Esophagus (tissue), 2 donors: Measurements from ENCODE around the gene KLHDC8A. TPM values are rescaled to one million over a fixed set of nuclear protein-coding genes. Genes with fewer than 3 reads are reported as not detected.
A peak's percentile ranks its signal among the peaks of the same experiment; 100 is the strongest.

Experiments
- H3K27ac ChIP-seq, 2 donors: one replicate each; pipeline ENCODE4 v1.5.1; 2013; ENCODE audit warnings: low read depth in 2 of 2, mild to moderate bottlenecking in 2 of 2, inconsistent platforms in 1 of 2, low read length in 1 of 2, moderate library complexity in 1 of 2
- H3K27me3 ChIP-seq, 2 donors: one replicate each; pipeline ENCODE4 v1.6.1; 2013; ENCODE audit warnings: low read length in 2 of 2, control low read depth in 1 of 2, mild to moderate bottlenecking in 1 of 2; ENCODE audit not compliant: insufficient read depth in 2 of 2, control insufficient read depth in 1 of 2
- H3K36me3 ChIP-seq, 2 donors: one replicate each; pipeline ENCODE4 v1.6.1; 2013; ENCODE audit warnings: low read length in 1 of 2; ENCODE audit not compliant: control insufficient read depth in 2 of 2, insufficient read depth in 2 of 2
- H3K4me1 ChIP-seq, 2 donors: one replicate each; pipeline ENCODE4 v1.6.1; 2013; ENCODE audit warnings: low read length in 1 of 2; ENCODE audit not compliant: control insufficient read depth in 2 of 2, insufficient read depth in 2 of 2
- H3K4me3 ChIP-seq, 2 donors: one replicate each; pipeline ENCODE4 v1.5.1; 2013; ENCODE audit warnings: low read length in 2 of 2, mild to moderate bottlenecking in 2 of 2, low read depth in 1 of 2, moderate library complexity in 1 of 2
- H3K9me3 ChIP-seq, 2 donors: one replicate each; pipeline ENCODE4 v1.6.1; 2013; ENCODE audit warnings: mild to moderate bottlenecking in 2 of 2, low read depth in 1 of 2, low read length in 1 of 2, moderate library complexity in 1 of 2; ENCODE audit not compliant: control insufficient read depth in 2 of 2, insufficient read depth in 1 of 2
- WGBS, 2 donors: extraction: QIAGEN DNeasy Blood & Tissue Kit; methylation state at CpG; one replicate each; pipeline ENCODE4 v1.1.7; 2013; 5-methylcytosine and 5-hydroxymethylcytosine counted together
- polyA plus RNA-seq, 2 donors: library from polyadenylated mRNA; stranded (reverse); fragments of 200-250 nt; gene quantifications; one replicate each; pipeline ENCODE4 v1.2.3, GENCODE V29; 2013
- donor health status: healthy with polysubstance abuse.
- donor health status: Bipolar disorder and iron deficiency.

Gene KLHDC8A
- polyA plus RNA-seq, 2 donors, result 5.5 to 8.0 TPM

DNA sequence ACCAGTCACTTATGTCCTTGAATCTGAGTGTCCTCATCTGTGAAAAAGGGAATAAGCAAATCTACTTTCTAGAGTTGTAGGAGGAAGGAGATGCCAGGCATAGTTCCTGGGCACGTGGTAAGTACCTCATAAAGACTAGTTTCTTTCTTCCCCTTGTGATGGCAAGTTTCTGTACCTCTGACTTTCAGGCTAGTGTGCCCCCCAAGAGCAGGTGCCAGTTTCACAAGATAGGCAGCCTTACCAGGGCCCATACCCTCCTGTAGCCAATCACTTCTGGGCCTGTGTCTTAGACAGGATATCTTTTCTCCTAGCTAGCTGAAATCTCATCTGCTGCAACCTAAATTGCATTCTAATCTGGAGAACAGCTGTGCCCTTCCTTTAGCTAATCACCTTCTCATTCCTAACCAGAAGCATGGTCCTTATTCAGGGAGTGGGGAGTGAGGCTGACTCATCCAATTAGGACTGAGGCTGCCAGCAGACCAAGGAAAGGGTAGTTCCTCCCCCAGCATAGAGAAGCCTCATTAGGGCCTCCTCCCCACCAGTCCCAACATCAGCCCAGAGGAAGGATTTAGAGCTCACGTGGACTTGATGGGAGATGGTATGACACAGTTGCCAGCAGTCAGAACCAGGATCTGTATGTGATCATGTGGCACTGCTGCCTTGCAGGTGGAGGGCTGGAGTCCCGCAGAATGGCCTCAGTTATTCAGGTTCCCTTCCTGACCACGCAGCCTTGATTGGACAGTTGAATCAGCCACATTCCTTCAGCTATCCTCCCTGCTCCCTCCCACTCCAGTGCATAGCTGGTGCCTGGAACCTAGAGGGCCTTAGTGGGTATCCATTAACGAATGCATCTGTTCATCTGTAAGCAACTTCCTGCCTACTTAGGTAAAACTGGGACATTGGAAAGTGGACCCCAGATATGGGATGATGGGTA lies 7.9 kb downstream of the KLHDC8A start:
- H3K27ac ChIP-seq, result peak overlapping the region in 1 of 2 donors; percentile 85
- H3K27me3 ChIP-seq, result peaks cover 0 to 3% of the 10 kb centered on the region in 2 donors
- WGBS, 2 donors, result 68 to 72% methylated on average over 5 of the region's 5 CpGs
- H3K4me3 ChIP-seq, result no peak overlapping the region
- H3K9me3 ChIP-seq, result peaks cover 0 to 2% of the 10 kb centered on the region in 2 donors
- no peaks in the 10 kb centered on the region for H3K36me3 ChIP-seq
- H3K4me1 ChIP-seq, result peaks cover 7 to 13% of the 10 kb centered on the region in 2 donors

DNA sequence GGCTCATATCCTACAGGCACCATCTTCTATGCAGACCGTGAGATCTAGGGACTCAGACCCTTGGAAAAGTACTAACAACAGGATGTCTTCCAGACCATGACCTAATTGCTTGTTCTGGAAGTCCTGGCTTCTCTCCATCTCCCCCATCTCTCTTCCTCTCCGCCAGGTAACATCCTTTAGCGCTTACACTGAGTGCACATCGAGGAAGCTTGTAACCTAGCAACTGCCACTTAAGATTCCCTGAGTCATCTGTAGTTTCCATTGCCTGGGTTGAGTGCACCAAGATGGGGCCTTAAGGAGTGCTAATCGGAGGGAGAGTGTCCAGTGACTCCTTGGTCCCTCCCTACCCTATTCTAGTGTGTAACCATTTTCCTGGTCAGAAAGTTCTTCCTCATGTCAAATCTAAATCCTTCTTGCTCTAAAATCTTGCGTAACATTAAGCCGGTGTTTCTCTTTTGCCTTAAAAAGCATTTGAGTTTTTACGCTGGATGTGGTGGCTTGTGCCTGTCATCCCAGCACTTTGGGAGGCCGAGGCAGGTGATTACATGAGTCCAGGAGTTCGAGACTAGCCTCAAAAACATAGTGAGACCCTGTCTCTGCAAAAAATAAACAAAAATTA lies 9.7 kb downstream of the KLHDC8A start:
- no peak overlapping the region for H3K27ac ChIP-seq
- peaks cover 0 to 7% of the 10 kb centered on the region in 2 donors for H3K27me3 ChIP-seq
- H3K9me3 ChIP-seq, result peaks cover 0 to 2% of the 10 kb centered on the region in 2 donors
- H3K4me1 ChIP-seq, result peaks cover 8 to 14% of the 10 kb centered on the region in 2 donors
- H3K4me3 ChIP-seq, result no peak overlapping the region
- WGBS, 2 donors, result 81 to 85% methylated on average over 10 of the region's 10 CpGs
- H3K36me3 ChIP-seq, result no peaks in the 10 kb centered on the region

DNA sequence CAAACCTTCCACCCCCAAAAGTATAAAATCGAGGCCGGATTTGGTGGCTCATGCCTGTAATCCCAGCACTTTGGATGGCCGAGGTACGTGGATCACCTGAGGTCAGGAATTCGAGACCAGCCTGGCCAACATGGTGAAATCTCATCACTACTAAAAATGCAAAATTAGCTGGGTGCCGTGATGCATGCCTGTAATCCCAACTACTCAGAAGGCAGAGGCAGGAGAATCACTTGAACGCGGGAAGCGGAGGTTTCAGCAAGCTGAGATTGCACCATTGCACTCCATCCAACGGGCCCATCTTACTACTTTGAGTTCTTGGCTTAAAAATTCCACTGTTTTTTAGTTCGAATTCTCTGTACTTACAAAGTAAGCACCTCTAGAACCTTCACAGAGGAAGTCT lies 11.0 kb downstream of the KLHDC8A start:
- WGBS, 2 donors, result 89 to 90% methylated on average over 11 of the region's 11 CpGs
- H3K27ac ChIP-seq, result no peak overlapping the region
- H3K9me3 ChIP-seq, result peaks cover 0 to 2% of the 10 kb centered on the region in 2 donors
- H3K36me3 ChIP-seq, result no peaks in the 10 kb centered on the region
- H3K4me3 ChIP-seq, result no peak overlapping the region
- H3K4me1 ChIP-seq, result peaks cover 8 to 11% of the 10 kb centered on the region in 2 donors
- peaks cover 0 to 7% of the 10 kb centered on the region in 2 donors for H3K27me3 ChIP-seq

DNA sequence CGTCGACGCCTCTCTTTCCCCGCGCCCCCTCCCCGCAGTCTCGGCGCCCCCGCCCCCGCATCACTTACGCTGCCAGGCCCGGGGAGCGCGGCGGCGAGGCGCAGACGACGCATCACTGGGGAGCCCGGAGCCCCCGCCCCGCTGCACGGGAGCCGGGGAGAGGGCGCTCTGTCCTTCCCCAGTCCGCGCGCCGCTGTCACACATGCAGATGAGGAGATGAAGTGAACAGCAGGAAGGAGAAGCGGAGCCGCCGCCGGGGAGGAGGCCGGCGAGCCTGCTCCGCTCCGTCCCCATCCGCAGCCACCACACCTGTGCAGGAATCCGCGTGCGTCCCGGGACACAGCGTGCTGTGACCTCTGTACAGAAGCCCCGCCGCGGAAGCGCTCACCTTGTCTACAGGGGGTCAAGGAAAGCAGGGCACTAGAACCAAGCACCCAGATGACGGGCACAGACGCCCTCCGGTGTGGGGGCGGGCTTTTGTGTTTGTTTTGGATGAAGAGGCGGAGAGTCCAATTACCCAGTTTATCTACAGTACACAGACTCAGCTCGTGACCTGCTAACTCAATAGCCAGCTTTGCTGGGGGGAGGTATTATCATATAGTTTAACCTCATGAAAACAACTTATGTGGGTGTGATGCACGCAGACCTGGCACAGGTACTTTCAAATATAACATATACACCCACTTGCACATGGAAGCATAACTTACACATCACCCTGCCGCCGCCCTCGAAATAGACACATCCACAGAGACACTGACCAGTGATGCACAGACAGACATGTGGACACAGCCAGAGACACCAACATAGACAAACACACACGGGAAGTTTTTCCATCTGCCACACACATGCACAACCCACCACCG lies 12.4 kb downstream of the KLHDC8A start:
- Histone ChIP-seq H3K27ac (no peak overlapping the region), H3K9me3 (peaks cover 0 to 2% of the 10 kb centered on the region in 2 donors)
- WGBS, 2 donors, result 10 to 12% methylated on average over 42 to 59 of the region's 59 CpGs

DNA sequence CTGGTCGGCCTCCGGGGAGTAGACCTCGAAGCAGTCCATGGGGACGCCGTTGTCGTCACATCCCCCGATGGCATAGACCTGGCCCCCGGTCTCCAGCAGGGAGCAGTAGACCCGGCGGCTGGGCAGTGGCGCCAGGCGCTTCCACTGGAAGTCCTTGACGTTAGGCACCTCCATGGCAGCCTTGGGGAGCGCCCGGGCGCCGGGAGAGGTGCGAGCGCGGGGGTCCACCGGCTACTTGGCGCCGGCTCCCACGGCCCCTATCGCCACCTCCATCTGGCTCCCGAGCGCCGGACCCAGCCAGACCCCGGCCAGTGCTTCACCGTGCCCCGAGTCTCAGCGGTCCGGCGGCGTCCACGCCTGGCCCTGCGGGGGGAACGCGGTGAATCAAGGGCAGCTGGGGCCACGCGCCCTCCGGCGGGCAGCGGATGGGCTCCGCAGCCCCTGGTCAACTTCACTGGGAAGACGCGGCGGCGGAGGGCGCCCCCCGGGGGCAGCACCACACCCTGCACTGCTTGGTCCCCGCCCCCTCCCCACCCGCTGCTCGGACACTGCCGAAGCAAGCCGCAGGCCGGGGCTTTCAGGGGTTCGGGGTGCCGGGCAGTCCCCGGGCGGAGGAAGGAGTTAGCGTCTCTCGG lies 13.2 kb downstream of the KLHDC8A start:
- peaks cover 0 to 2% of the 10 kb centered on the region in 2 donors for H3K9me3 ChIP-seq
- H3K4me3 ChIP-seq, result peak overlapping the region; percentile 25 to 45
- no peak overlapping the region for H3K27ac ChIP-seq
- no peaks in the 10 kb centered on the region for H3K36me3 ChIP-seq
- peaks cover 6 to 11% of the 10 kb centered on the region in 2 donors for H3K4me1 ChIP-seq
- H3K27me3 ChIP-seq, result peaks cover 0 to 7% of the 10 kb centered on the region in 2 donors
- 7% methylated on average over 49 to 63 of the region's 63 CpGs for WGBS, 2 donors

More for the DNA sequence above, 12.4 kb downstream of the KLHDC8A start:
- peaks cover 0 to 7% of the 10 kb centered on the region in 2 donors for H3K27me3 ChIP-seq
- no peaks in the 10 kb centered on the region for H3K36me3 ChIP-seq
- peaks cover 7 to 11% of the 10 kb centered on the region in 2 donors for H3K4me1 ChIP-seq
- H3K4me3 ChIP-seq, result peak overlapping the region; percentile 28 to 45

DNA sequence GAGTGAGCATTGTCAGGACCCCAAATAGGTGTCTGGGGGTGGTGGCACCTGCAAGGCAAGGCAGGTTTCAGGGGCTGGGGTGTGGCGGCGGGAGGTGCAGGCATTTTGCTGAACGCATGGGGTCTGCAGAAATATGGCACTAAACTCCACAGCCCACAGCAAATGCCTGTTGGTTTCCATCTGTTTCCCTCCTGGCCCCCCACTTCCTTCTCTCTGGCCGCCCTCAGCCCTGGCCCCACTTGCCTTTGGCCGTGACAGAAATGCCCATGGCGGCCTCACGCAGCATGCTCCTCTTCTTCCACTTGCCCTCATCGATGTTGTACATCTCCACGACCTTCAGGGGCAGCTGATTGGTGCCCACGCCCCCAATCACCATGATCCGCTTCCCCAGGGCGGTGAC lies 13.7 kb downstream of the KLHDC8A start:
- H3K27ac ChIP-seq, result no peak overlapping the region
- H3K9me3 ChIP-seq, result peaks cover 0 to 2% of the 10 kb centered on the region in 2 donors
- peak overlapping the region; percentile 25 to 45 for H3K4me3 ChIP-seq
- no peaks in the 10 kb centered on the region for H3K36me3 ChIP-seq
- 70 to 76% methylated on average over 12 of the region's 12 CpGs for WGBS, 2 donors
- H3K4me1 ChIP-seq, result peaks cover 6 to 11% of the 10 kb centered on the region in 2 donors
- peaks cover 0 to 7% of the 10 kb centered on the region in 2 donors for H3K27me3 ChIP-seq

DNA sequence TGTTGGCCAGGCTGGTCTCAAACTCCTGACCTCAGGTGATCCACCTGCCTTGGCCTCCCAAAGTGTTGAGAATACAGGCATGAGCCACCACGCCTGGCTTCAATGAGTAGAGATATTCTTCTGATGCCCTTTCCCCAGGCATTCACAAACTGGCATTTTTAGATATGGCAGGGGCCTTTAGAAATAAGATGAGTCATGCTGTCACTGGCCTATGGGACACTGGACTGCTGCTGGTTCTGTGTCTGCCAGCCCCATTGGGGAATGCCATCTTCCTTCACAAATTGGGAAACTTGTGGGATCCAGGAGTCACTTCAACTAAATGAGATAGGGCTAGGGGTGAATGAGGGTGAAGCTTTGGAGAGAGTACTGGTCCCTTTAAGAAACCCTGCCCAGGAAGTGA lies 16.0 kb downstream of the KLHDC8A start:
- Histone ChIP-seq H3K4me3 (no peak overlapping the region), H3K9me3 (peaks cover 0 to 2% of the 10 kb centered on the region in 2 donors), H3K4me1 (peaks cover 6 to 11% of the 10 kb centered on the region in 2 donors), H3K27ac (no peak overlapping the region), H3K36me3 (no peaks in the 10 kb centered on the region), H3K27me3 (peaks cover 0 to 7% of the 10 kb centered on the region in 2 donors)
- 95 to 96% methylated on average over 1 of the region's 1 CpG for WGBS, 2 donors

DNA sequence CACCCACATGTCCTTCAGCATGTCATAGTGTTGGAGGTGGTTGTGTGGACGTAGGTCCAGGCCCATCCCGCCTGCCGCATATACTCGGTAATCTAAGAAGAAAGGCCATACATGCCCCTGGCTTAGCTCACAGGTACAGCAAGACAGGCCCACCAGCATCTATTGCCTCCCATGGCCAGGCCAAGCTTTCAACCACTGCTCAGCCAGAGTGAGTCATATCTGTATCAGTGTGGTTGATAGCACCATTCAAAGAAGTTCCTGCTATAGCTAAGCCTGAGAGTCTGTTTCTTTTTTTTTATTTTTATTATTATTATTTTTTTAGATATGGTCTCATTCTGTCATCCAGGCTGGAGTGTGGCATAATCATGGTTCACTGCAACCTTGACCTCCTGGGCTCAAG lies 17.0 kb downstream of the KLHDC8A start:
- Histone ChIP-seq H3K36me3 (no peaks in the 10 kb centered on the region), H3K27ac (no peak overlapping the region), H3K4me1 (peaks cover 6 to 11% of the 10 kb centered on the region in 2 donors), H3K27me3 (peaks cover 0 to 7% of the 10 kb centered on the region in 2 donors), H3K9me3 (peaks cover 0 to 2% of the 10 kb centered on the region in 2 donors), H3K4me3 (no peak overlapping the region)
- 89 to 93% methylated on average over 4 of the region's 4 CpGs for WGBS, 2 donors
